H1 (cell line): ENCODE data around the gene EMX2.

Experiments
- ASH2L ChIP-seq: fragments of 200-600, 300-600 bp; sonication (generic); IDR thresholded peaks from one replicate; pipeline ENCODE4 v1.7.1; 2017; ENCODE audit warnings: low read length
- CEBPB ChIP-seq: IDR thresholded peaks from 2 replicates; pipeline ENCODE4 v1.6.1; 2012; ENCODE audit warnings: low read depth, low read length
- CREB1 ChIP-seq: IDR thresholded peaks from 2 replicates; pipeline ENCODE4 v1.6.1; 2012; ENCODE audit warnings: inconsistent platforms
- EP300 ChIP-seq, 2 experiments: IDR thresholded peaks; 1 replicate in 1 of 2; 2 replicates in 1 of 2; pipeline ENCODE4 v1.6.1; 2011 to 2012; ENCODE audit warnings: low read depth in 2 of 2, low read length in 2 of 2, mild to moderate bottlenecking in 2 of 2, borderline replicate concordance in 1 of 2, inconsistent platforms in 1 of 2, moderate library complexity in 1 of 2
- EZH2 ChIP-seq: fragments of 200-600 bp; sonication (generic); IDR thresholded peaks from 2 replicates; pipeline ENCODE4 v1.7.1; 2012; ENCODE audit warnings: low read depth, mild to moderate bottlenecking, moderate library complexity, low read length, inconsistent platforms; ENCODE audit not compliant: severe bottlenecking
- KDM5A ChIP-seq: fragments of 200-600 bp; IDR thresholded peaks from 2 replicates; pipeline ENCODE4 v1.7.1; 2012; ENCODE audit warnings: mild to moderate bottlenecking, low read length, inconsistent platforms, mixed read lengths
- POU5F1 ChIP-seq: IDR thresholded peaks from 2 replicates; pipeline ENCODE4 v1.6.1; 2011; ENCODE audit warnings: low read depth, mild to moderate bottlenecking, low read length, moderate library complexity
- RFX5 ChIP-seq: IDR thresholded peaks from 2 replicates; pipeline ENCODE4 v1.6.1; 2011; ENCODE audit warnings: low read depth, low read length, improper control_type of control experiment, borderline replicate concordance
- SRF ChIP-seq: IDR thresholded peaks from 2 replicates; pipeline ENCODE4 v1.6.1; 2011; ENCODE audit warnings: mild to moderate bottlenecking, low read depth, low read length, moderate library complexity
- TAF1 ChIP-seq: IDR thresholded peaks from 2 replicates; pipeline ENCODE4 v1.6.1; 2011; ENCODE audit warnings: mild to moderate bottlenecking, low read depth, low read length
- ZNF274 ChIP-seq: IDR thresholded peaks from 2 replicates; pipeline ENCODE4 v1.7.0; 2012; ENCODE audit warnings: low read length, borderline replicate concordance; ENCODE audit errors: extremely low read depth
- TF ChIP-seq, protein P1 (sequence below), 3 experiments: IDR thresholded peaks; 1 replicate in 2 of 3; 2 replicates in 1 of 3; pipeline versions ENCODE4 v1.5.1 to v1.6.1; 2011; ENCODE audit warnings: low read length in 3 of 3, mild to moderate bottlenecking in 3 of 3, inconsistent platforms in 2 of 3, low read depth in 1 of 3, moderate library complexity in 1 of 3; ENCODE audit not compliant: insufficient read depth in 1 of 3; ENCODE audit errors: control extremely low read depth in 1 of 3
- TF ChIP-seq, protein P2 (sequence below): IDR thresholded peaks from 2 replicates; pipeline ENCODE4 v1.6.1; 2012; ENCODE audit warnings: low read length, inconsistent platforms
- TF ChIP-seq, protein P3 (sequence below): IDR thresholded peaks from 2 replicates; pipeline ENCODE4 v1.6.1; 2012; ENCODE audit warnings: inconsistent platforms

DNA sequence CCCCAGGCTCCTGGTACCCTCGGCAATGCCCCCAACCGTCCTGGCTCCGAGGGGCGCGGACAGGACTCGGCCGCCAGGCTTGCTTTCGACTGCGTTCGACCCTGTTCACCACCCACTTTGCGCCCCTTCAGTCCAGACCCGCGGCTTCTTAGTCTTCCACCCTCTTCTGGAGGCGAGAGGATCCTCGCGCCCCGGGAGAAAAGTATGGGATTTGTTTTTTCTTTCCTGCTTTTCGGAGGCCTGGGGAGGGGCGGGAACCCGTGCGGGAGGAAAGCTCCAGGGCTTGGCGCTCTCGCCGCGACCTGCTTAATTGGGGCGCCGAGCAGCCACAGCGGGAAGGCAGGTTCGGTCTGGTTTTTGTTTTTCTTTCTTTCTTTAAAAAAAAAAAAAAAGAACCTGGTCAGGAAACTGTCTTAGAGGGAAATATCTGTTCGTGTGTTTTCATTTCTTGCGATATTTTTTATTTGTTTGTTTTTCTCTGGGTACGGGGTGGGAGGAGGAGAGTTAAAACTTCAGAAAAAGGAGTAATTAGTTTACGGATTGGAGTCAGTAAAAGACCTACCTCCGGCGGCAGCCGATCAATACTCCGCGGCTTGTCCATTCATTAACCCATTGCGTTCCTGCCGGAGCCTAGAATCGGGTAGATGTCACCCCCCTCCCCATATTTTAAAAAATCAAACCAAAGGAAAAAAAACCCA is 1.6 kb downstream of the EMX2 start:
- TF ChIP-seq RFX5 (no peak), TAF1 (no peak), CEBPB (no peak), EZH2 (peak; percentile 75), KDM5A (no peak), CREB1 (no peak), SRF (no peak), EP300 (IDR thresholded peaks at IDR 0.05; ENCODE audit: borderline replicate concordance in 1 of 2, low read depth in 2 of 2, low read length in 2 of 2) (no peak), ASH2L (no peak), ZNF274 (no peak), POU5F1 (no peak)
- TF ChIP-seq, protein P1, sequence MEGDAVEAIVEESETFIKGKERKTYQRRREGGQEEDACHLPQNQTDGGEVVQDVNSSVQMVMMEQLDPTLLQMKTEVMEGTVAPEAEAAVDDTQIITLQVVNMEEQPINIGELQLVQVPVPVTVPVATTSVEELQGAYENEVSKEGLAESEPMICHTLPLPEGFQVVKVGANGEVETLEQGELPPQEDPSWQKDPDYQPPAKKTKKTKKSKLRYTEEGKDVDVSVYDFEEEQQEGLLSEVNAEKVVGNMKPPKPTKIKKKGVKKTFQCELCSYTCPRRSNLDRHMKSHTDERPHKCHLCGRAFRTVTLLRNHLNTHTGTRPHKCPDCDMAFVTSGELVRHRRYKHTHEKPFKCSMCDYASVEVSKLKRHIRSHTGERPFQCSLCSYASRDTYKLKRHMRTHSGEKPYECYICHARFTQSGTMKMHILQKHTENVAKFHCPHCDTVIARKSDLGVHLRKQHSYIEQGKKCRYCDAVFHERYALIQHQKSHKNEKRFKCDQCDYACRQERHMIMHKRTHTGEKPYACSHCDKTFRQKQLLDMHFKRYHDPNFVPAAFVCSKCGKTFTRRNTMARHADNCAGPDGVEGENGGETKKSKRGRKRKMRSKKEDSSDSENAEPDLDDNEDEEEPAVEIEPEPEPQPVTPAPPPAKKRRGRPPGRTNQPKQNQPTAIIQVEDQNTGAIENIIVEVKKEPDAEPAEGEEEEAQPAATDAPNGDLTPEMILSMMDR (IDR thresholded peaks at IDR 0.05; ENCODE audit: control extremely low read depth in 1 of 3, insufficient read depth in 1 of 3, low read depth in 1 of 3, low read length in 3 of 3) = no peak
- TF ChIP-seq, protein P2, sequence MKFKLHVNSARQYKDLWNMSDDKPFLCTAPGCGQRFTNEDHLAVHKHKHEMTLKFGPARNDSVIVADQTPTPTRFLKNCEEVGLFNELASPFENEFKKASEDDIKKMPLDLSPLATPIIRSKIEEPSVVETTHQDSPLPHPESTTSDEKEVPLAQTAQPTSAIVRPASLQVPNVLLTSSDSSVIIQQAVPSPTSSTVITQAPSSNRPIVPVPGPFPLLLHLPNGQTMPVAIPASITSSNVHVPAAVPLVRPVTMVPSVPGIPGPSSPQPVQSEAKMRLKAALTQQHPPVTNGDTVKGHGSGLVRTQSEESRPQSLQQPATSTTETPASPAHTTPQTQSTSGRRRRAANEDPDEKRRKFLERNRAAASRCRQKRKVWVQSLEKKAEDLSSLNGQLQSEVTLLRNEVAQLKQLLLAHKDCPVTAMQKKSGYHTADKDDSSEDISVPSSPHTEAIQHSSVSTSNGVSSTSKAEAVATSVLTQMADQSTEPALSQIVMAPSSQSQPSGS = no peak
- TF ChIP-seq, protein P3, sequence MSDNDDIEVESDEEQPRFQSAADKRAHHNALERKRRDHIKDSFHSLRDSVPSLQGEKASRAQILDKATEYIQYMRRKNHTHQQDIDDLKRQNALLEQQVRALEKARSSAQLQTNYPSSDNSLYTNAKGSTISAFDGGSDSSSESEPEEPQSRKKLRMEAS = no peak
